Adrenal gland (tissue), 5 donors: ENCODE measurements around the gene RTF2.

Experiments used
- POLR2A ChIP-seq, 2 donors: fragments of 450-650 bp; IDR thresholded peaks; one replicate each; pipeline ENCODE4 v1.6.1; 2017; ENCODE audit warnings: antibody characterized with exemption in 2 of 2, mild to moderate bottlenecking in 2 of 2, moderate library complexity in 1 of 2
- TF ChIP-seq, protein P1 (sequence below), 6 experiments: fragments of 450-650 bp in 4 of 6; fragments of 200-600 bp in 2 of 6; sonication (generic) in 1 of 6; IDR thresholded peaks; 1 replicate in 5 of 6; 2 replicates in 1 of 6; pipeline versions ENCODE4 v1.5.1 to v1.8.0; 2016 to 2021; ENCODE audit warnings: antibody characterized with exemption in 6 of 6, mild to moderate bottlenecking in 2 of 6, moderate library complexity in 1 of 6
- donor health status: DM: no; HTN: no; CAD: no.

- TF ChIP-seq, protein P1, sequence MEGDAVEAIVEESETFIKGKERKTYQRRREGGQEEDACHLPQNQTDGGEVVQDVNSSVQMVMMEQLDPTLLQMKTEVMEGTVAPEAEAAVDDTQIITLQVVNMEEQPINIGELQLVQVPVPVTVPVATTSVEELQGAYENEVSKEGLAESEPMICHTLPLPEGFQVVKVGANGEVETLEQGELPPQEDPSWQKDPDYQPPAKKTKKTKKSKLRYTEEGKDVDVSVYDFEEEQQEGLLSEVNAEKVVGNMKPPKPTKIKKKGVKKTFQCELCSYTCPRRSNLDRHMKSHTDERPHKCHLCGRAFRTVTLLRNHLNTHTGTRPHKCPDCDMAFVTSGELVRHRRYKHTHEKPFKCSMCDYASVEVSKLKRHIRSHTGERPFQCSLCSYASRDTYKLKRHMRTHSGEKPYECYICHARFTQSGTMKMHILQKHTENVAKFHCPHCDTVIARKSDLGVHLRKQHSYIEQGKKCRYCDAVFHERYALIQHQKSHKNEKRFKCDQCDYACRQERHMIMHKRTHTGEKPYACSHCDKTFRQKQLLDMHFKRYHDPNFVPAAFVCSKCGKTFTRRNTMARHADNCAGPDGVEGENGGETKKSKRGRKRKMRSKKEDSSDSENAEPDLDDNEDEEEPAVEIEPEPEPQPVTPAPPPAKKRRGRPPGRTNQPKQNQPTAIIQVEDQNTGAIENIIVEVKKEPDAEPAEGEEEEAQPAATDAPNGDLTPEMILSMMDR (IDR thresholded peaks at IDR 0.05), result no peak
- TF ChIP-seq POLR2A (IDR thresholded peaks at IDR 0.05), result no peak
These were observed 35.5 kb downstream of the RTF2 start for GRCh38 chr20:56503916-56504315.
